Tibial artery (tissue), 4 donors: ENCODE data around the gene PRKAR1B.

ENCODE experiments used
- DNase-seq, 2 donors: peaks; one replicate each; pipeline ENCODE4 v3.0.0-alpha.2; 2019
- H3K27ac ChIP-seq, 2 donors: fragments of 200-600 bp; sonication (generic) in 1 of 2; 1 replicate in 1 of 2; 2 replicates in 1 of 2; pipeline ENCODE4 v1.5.1; 2018 to 2019; ENCODE audit warnings: mild to moderate bottlenecking in 1 of 2
- H3K27me3 ChIP-seq, 2 donors: fragments of 200-600 bp; sonication (generic) in 1 of 2; one replicate each; pipeline versions ENCODE4 v1.5.1 to v1.6.0; 2016 to 2019
- H3K36me3 ChIP-seq, 3 donors: fragments of 200-600 bp; sonication (generic) in 2 of 3; one replicate each; pipeline ENCODE4 v1.5.1; 2016 to 2019; ENCODE audit warnings: mild to moderate bottlenecking in 2 of 3
- H3K4me1 ChIP-seq, 4 donors: fragments of 200-600 bp; sonication (generic) in 2 of 4; 1 replicate in 3 of 4; 2 replicates in 1 of 4; pipeline ENCODE4 v1.5.1; 2016 to 2019
- H3K4me3 ChIP-seq, 2 donors: fragments of 200-600 bp; sonication (generic) in 1 of 2; 1 replicate in 1 of 2; 2 replicates in 1 of 2; pipeline ENCODE4 v1.5.1; 2018 to 2019; ENCODE audit warnings: mild to moderate bottlenecking in 2 of 2
- H3K9me3 ChIP-seq, 3 donors: fragments of 200-600 bp; sonication (generic) in 1 of 3; one replicate each; pipeline ENCODE4 v1.5.1; 2016 to 2019
- intact Hi-C: fragments of 100-400 bp; cut with DNase I; formaldehyde crosslinking; loops from one replicate; pipeline ENCODE4 v1.15.0; 2023; ENCODE audit warnings: low total_unique reads
- TF ChIP-seq, protein P1 (sequence below), 2 experiments: fragments of 200-600 bp in 1 of 2; fragments of 450-650 bp in 1 of 2; IDR thresholded peaks; one replicate each; pipeline ENCODE4 v1.5.1; 2017 to 2019; ENCODE audit warnings: antibody characterized with exemption in 2 of 2, mild to moderate bottlenecking in 1 of 2, moderate library complexity in 1 of 2

The PRKAR1B gene

DNA sequence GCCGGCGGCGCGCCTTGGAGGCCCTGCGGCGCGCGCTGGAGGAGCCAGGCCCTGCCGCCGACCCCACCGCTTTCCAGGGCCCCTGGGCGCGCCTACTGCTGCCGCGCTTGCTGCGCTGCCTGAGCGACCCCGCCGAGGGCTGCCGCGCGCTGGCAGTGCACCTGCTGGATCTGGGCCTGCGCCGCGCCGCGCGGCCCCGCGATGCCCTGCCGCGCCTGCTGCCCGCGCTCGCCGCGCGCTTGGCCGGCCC, 302 bp downstream of the PRKAR1B start:
- Histone ChIP-seq H3K27me3 (no peaks in the 10 kb centered on the region), H3K4me3 (peak overlapping the region; percentile 72 to 98), H3K27ac (peak overlapping the region; percentile 68 to 69), H3K36me3 (peaks cover 0 to 28% (median 0%) of the 10 kb centered on the region in 3 donors), H3K9me3 (no peaks in the 10 kb centered on the region), H3K4me1 (peaks cover 0 to 25% (median 18%) of the 10 kb centered on the region in 4 donors)
- no peak for DNase-seq
- intact Hi-C loops, result no loop called here
- TF ChIP-seq, protein P1, sequence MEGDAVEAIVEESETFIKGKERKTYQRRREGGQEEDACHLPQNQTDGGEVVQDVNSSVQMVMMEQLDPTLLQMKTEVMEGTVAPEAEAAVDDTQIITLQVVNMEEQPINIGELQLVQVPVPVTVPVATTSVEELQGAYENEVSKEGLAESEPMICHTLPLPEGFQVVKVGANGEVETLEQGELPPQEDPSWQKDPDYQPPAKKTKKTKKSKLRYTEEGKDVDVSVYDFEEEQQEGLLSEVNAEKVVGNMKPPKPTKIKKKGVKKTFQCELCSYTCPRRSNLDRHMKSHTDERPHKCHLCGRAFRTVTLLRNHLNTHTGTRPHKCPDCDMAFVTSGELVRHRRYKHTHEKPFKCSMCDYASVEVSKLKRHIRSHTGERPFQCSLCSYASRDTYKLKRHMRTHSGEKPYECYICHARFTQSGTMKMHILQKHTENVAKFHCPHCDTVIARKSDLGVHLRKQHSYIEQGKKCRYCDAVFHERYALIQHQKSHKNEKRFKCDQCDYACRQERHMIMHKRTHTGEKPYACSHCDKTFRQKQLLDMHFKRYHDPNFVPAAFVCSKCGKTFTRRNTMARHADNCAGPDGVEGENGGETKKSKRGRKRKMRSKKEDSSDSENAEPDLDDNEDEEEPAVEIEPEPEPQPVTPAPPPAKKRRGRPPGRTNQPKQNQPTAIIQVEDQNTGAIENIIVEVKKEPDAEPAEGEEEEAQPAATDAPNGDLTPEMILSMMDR (IDR thresholded peaks at IDR 0.05), result no peak

GRCh38 chr7:726084-726853, 812 bp downstream of the PRKAR1B start, which contains the start of gene DNAAF5:
Gene DNAAF5 (plus strand): TSS chr7:726699. CDS start chr7:726721, 22 bp downstream.
- Histone ChIP-seq H3K27me3 (no peaks in the 10 kb centered on the region), H3K9me3 (no peaks in the 10 kb centered on the region), H3K4me1 (peaks cover 0 to 25% (median 18%) of the 10 kb centered on the region in 4 donors), H3K27ac (peak within 1 kb of the TSS; percentile 68 to 69), H3K4me3 (peak within 1 kb of the TSS; percentile 72 to 98), H3K36me3 (peaks cover 0 to 22% (median 0%) of the 10 kb centered on the region in 3 donors)
- TF ChIP-seq, protein P1 (IDR thresholded peaks at IDR 0.05), result peak in 1 of 2 experiments; percentile 15
- DNase-seq, result peak; percentile 74 to 87
- intact Hi-C loops, result no loop called here

- no peak for DNase-seq
- Histone ChIP-seq H3K4me1 (peaks cover 0 to 25% (median 18%) of the 10 kb centered on the region in 4 donors), H3K27ac (no peak overlapping the region), H3K36me3 (peaks cover 0 to 14% (median 0%) of the 10 kb centered on the region in 3 donors), H3K9me3 (no peaks in the 10 kb centered on the region), H3K27me3 (no peaks in the 10 kb centered on the region), H3K4me3 (peak overlapping the region in 1 of 2 donors; percentile 98)
- TF ChIP-seq, protein P1 (IDR thresholded peaks at IDR 0.05), result no peak
- intact Hi-C loops, result no loop called here
Observed at GRCh38 chr7:725223-726005, 1.7 kb downstream of the PRKAR1B start.

GRCh38 chr7:724298-724697, 2.8 kb downstream of the PRKAR1B start:
- intact Hi-C loops, result no loop called here
- TF ChIP-seq, protein P1 (IDR thresholded peaks at IDR 0.05), result no peak

GRCh38 chr7:723541-723940, 3.5 kb downstream of the PRKAR1B start:
- DNase-seq, result no peak
- no peak overlapping the region for H3K27ac ChIP-seq
- TF ChIP-seq, protein P1 (IDR thresholded peaks at IDR 0.05), result no peak
- intact Hi-C loops, result no loop called here
- no peak overlapping the region for H3K4me3 ChIP-seq
- peaks cover 0 to 22% (median 17%) of the 10 kb centered on the region in 4 donors for H3K4me1 ChIP-seq
- H3K36me3 ChIP-seq, result no peaks in the 10 kb centered on the region
- no peaks in the 10 kb centered on the region for H3K27me3 ChIP-seq
- H3K9me3 ChIP-seq, result no peaks in the 10 kb centered on the region

More at GRCh38 chr7:724298-724697, 2.8 kb downstream of the PRKAR1B start:
- Histone ChIP-seq H3K4me1 (peaks cover 0 to 25% (median 18%) of the 10 kb centered on the region in 4 donors), H3K27me3 (no peaks in the 10 kb centered on the region), H3K9me3 (no peaks in the 10 kb centered on the region), H3K36me3 (peaks cover 0 to 3% (median 0%) of the 10 kb centered on the region in 3 donors), H3K27ac (no peak overlapping the region), H3K4me3 (no peak overlapping the region)
- DNase-seq, result no peak
